ENCODE results near the gene TMEM63C.

DNA sequence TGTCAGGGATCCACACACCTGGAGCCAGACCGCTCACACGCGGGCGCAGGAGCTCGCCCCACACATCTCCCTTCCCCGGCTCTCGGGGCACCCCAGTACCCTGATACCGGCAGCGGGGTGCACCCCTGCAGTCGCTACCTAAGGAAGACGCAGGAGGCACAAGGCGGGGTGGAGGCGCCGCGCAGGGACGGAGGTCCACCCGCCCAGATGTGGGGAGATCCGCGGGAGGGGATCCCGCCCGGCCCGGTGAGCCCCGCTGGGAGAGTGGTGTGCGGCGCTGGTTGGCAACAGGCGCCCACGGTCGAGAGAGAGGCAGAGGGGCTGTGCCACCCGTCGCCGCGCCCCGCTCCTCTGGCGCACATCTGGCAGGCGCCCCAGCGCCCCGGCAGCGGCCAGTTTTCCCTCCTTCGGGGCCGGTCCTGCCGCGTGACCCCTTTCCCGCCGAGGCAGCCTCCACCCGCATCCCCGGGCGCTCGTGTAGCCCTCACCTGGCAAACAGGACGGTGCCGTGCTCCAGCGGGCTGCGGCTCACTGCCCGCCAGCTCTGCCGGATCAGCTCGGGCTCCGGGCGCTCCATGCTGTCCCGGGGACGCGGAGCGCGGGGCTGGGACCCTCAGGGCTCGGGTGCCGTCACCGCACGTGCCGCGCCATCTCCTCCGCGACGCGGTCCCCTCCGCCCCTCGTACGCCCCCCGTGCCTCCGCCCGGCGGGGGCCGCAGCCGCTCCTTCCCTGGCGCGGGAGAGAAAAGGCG is 88.9 kb downstream of the TMEM63C start:
- TF ChIP-seq, protein P1, sequence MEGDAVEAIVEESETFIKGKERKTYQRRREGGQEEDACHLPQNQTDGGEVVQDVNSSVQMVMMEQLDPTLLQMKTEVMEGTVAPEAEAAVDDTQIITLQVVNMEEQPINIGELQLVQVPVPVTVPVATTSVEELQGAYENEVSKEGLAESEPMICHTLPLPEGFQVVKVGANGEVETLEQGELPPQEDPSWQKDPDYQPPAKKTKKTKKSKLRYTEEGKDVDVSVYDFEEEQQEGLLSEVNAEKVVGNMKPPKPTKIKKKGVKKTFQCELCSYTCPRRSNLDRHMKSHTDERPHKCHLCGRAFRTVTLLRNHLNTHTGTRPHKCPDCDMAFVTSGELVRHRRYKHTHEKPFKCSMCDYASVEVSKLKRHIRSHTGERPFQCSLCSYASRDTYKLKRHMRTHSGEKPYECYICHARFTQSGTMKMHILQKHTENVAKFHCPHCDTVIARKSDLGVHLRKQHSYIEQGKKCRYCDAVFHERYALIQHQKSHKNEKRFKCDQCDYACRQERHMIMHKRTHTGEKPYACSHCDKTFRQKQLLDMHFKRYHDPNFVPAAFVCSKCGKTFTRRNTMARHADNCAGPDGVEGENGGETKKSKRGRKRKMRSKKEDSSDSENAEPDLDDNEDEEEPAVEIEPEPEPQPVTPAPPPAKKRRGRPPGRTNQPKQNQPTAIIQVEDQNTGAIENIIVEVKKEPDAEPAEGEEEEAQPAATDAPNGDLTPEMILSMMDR (IDR thresholded peaks at IDR 0.05): no peak
- TF ChIP-seq POLR2A (IDR thresholded peaks at IDR 0.05): no peak
